T follicular helper cell (primary cell): ENCODE measurements around the gene MPZL1.
A peak's percentile ranks its signal among the peaks of the same experiment; 100 is the strongest.

Source experiments
- DNase-seq: peaks from one replicate; pipeline ENCODE4 v3.0.0-alpha.2; 2020; ENCODE audit warnings: low read depth
- total RNA-seq, 2 experiments: gene quantifications; one replicate each; lab custom pipeline; 2026; lab: John Stamatoyannopoulos, UW

The MPZL1 gene
- 23.7 to 26.9 reads per million in 2 experiments for total RNA-seq

DNA sequence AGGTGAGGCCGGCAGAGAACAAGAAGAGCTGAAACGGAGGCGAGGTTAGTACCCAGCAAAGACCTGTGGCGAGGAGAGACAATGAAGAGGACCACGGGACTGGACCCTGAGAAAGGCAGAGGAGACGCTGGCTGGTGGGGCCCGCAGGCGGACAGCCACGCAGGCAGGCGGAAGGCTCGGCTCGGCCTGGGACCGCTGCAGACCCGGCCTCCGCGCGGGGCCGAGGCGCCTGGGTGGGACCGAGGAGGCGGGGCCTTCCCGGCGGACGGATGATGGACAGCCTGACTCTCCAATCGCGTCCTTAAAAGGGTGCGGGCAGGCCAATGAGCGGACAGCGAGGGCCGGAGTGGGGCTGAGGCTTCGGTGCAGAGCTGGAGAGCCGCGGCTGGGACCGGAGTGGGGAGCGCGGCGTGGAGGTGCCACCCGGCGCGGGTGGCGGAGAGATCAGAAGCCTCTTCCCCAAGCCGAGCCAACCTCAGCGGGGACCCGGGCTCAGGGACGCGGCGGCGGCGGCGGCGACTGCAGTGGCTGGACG is at the start of gene MPZL1:
Gene MPZL1, plus strand, starts transcription at position 366 of the 535 bp plus-strand sequence. CDS start 170 bp downstream, outside the sequence.
- peak; percentile 82 for DNase-seq

DNA sequence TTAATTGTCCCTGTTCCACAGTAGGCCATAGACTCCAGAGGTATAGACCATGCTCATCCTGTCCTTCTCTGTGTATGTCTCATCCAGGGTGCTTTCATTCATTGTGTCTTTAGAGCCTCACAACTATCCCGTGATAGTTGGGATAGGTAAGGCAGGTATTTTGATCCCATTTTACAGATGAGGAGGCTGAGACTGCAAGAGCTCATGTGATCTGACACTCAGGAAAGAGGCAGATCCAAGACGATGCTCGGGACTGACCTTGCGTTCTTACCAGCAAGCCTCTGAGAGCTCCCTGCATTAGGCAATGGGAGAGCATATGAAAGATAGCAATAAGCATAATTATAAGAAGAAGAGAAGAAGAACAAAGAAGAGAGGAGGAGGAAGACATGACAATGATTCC is 49.0 kb upstream of the MPZL1 start:
- DNase-seq: no peak

DNA sequence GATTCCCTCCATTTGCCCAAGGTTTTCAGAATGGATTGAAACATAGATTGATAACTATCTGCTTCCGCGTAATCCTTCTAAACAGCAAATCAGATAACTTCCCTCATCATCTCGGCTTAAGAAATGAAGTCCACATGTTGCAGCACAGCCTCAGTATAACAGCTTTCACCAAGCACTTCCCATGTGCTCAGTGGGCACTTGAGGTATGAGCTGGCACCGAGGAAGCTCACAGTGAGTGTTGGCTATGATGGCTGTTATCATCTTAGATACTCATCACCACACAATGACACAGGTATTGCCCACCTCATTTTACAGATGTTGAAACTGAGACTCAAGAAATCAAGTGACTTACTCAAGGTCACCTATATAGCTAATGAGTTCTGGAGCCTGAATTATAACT is 48.5 kb upstream of the MPZL1 start:
- no peak for DNase-seq

GRCh38 chr1:167674156-167674555 is 47.6 kb upstream of the MPZL1 start:
- no peak for DNase-seq

DNA sequence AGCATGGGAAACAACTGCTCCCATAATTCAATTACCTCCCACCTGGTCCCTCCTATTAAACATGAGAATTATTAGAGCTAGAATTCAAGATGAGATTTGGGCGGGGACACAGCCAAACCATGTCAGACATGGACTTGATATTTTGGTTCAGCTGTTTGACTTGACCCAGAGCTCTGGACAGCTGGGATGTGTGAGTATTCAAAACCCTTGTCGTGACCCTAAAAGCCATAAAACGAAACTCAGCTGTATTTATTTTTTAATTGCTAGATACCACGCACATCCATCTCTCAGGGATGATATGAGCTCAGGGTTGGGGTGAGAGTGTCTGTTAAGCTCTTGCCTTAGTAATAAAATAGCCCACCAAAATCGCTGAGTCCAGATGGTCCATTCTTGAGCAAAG is 46.3 kb upstream of the MPZL1 start:
- no peak for DNase-seq

- DNase-seq: no peak
Measured at GRCh38 chr1:167676205-167676915, 45.4 kb upstream of the MPZL1 start.

GRCh38 chr1:167676916-167677848 is 44.6 kb upstream of the MPZL1 start:
- DNase-seq: no peak

GRCh38 chr1:167678422-167678821 is 43.4 kb upstream of the MPZL1 start:
- no peak for DNase-seq

DNA sequence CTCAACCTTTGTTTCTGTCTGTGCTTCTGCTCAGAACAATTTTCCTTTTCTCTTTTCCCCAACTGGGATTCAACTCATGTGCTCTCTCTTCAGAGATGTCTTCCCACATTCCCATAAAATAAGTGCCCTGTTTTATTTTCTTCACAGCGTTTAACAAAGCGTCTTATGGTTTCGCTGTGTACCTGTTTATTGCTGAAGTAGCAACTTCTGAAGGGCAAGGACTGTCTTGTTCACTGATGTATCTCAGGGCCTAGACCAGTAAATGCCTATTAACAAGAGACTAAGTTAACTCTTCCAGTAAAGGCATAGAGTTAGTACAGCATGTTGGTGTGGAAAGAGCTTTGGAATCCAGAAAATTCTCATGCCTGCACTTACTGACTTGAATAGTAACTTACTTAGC is 42.9 kb upstream of the MPZL1 start:
- no peak for DNase-seq

DNA sequence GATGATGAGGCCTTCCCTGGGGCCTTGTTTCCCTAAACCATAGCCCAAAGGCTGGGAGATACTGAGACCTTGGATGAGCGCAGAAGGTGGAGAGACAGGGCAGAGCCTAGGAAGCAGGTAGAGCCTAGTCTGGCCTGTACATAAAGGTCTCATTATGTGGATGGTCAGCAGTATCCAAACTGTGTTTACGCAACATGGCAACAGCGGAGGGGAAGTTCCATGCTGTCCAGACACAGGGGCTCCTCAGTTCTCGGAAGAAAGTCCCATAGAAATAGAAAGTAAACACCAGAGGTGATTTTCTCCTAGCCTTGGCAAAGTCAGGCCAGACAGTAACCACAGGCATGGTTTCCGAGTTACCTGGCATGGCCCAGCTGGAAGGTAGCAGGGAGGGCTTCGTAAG is 42.1 kb upstream of the MPZL1 start:
- no peak for DNase-seq

DNA sequence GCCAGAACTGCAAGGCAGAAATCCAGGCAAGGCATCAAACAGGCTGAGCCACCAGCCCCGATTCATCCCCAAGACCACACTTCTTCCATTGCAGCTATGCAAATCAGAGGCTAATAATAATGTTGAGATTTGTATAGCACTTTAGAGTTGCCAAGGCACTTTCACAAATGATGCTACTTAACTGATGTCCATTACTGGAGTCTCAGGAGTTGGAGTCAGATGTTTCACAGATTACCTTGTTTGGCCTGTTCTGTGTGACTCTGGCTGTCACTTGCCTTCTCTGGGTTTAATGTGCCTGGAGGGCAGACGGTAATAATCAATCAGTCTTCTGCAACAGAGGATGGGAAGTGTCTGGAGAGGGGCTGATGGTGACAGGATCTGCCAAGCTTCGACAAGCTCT is 40.8 kb upstream of the MPZL1 start:
- DNase-seq: no peak

GRCh38 chr1:167681451-167682098 is 40.2 kb upstream of the MPZL1 start:
- no peak for DNase-seq

GRCh38 chr1:167683226-167683625 is 38.6 kb upstream of the MPZL1 start:
- no peak for DNase-seq

DNA sequence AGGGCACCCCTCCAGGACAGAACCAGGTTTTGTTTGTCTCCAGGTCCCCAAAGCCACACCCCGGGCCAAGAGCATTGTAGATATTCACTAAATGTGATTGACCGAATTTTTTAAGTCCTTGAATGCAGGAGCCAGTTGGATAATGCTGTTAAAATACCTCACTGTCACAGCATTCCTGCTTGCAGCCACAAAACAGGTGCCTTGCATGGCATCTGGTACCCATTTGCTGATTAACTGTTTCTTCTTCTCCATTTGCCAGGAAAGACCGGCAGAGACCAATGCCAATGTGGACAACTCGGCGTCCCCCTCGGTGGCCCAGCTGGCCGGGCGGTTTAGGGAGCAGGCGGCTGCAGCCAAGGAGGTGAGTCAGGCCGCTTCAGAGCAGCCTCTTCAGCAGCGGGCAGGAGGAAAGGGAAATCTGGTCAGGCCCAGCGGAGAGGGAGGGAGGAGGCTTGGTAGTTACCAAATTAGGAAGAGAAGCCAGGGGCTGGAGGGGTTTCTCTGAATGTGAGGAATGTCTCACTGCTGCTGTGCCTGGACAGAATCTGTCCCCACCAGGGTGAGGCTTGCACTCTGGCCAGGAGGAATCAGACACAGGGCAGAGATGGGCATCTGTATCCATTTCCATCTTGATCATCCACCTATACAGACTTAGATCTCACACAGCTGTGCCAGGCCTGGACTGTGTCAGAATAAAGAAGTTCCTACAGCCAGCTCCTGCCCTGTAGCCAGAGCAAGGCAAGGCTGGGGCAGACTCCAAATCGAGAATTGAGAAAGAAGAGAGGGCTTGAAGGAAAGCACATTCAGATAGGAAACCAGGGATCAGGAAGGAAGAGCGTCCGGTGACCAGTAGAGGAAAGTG is 37.9 kb upstream of the MPZL1 start:
- no peak for DNase-seq

GRCh38 chr1:167685844-167686243 is 35.9 kb upstream of the MPZL1 start:
- no peak for DNase-seq

GRCh38 chr1:167687919-167688519 is 33.8 kb upstream of the MPZL1 start:
- DNase-seq: peak; percentile 72

DNA sequence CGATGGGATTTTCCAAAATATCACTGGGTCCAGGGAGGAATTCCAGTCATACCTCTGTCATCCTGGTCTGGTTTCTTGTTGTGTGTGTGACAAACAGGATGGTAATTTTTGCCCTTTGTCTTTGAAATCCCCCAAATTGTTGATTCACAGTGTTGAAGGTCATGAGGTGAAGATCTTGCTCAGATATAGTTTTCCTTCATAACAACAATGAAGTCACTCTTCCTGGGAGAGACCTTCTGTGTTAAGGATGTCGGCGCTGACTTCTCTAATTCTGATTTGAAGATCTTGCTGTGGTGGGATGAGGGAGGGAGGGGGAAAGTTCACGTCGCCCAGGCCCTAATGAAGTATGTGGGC is 32.2 kb upstream of the MPZL1 start:
- DNase-seq: no peak

GRCh38 chr1:167690053-167690452 is 31.7 kb upstream of the MPZL1 start:
- DNase-seq: no peak

DNA sequence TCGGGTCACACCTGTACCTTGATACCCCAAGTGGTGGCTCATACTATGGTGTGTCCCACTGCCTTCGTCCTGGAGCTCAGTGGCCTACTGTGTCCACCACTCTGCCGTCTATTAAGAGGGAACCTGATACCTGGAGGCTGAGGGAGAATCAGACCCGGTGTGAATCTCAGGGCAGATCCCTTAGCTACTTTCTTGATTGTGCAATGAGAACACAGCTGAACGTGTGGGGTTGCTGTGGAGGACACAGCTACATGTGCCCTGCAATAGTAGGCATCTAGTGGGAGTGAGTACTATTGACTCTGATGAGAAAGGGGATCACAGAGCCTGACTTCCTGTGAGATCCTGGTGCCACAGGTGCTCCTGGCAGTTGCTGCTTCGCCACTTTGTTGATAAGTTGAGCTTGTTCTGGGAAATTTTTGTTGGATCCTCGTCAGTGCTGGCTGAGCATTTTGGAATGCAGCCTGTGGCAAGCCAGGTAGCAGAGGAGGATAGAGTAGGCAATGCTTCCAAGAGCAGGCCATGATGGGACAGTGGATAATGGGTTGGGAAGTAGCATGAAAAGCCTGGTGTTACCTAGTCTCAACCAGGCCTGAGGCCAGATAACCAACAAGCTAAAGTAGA is 28.2 kb upstream of the MPZL1 start:
- no peak for DNase-seq

- no peak for DNase-seq
Measured at GRCh38 chr1:167694691-167695090, 27.1 kb upstream of the MPZL1 start.

DNA sequence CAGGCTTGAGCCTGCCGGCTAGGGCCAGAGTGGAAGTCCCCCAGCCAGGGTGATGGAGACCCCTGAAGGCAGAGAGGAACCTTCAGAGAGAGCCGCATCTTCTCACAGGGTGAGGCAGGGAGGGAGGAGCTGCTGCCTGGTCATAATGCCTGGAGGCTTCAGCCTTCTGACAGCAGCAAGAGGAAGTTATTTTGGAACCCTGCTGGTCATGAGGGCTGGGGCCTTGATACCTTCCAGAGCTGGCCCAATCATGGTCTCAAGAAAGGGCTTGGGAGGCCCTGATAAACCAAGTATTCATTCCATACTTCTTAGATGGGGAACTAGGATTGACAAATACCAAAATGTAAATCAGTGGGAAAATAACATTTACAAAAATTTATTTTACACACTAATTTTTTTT is 26.6 kb upstream of the MPZL1 start:
- no peak for DNase-seq
